Neural progenitor cell (in vitro differentiated cells): ENCODE results near the gene CTIF.

Experiments used
- EZH2 ChIP-seq: fragments of 200-600 bp; sonication (generic); IDR thresholded peaks from 2 replicates; pipeline ENCODE4 v1.6.1; 2017; ENCODE audit warnings: antibody characterized with exemption, mild to moderate bottlenecking, moderate library complexity
- EZH2phosphoT487 ChIP-seq: fragments of 200-600 bp; sonication (generic); IDR thresholded peaks from 2 replicates; pipeline ENCODE4 v1.6.1; 2017; ENCODE audit warnings: antibody characterized with exemption

DNA sequence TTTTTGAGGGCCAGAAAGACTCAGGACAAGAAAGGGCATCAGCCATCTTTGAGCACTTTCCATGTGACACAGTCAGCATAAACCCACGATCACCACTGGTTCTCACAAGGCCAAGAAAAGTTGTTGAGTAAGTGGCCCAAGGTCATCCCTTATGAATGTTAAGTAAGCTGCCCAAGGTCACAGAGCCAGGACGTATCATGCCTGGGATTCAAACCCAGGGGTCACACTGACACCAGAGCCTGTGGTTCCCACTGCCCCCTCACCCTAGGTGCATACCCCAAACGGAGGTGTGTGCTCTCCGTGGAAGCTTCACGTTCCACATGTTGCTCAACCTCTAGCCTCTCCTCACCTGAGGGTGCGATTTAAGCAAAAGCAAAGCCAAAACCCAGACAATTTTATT lies 2.3 kb upstream of the CTIF start:
- TF ChIP-seq EZH2: no peak
- no peak for TF ChIP-seq EZH2phosphoT487
